Measurements from ENCODE around the gene SHROOM4.
A peak's percentile ranks its signal among the peaks of the same experiment; 100 is the strongest.

Gene SHROOM4

GRCh38 chrX:50698944-50699343 is 115.0 kb downstream of the SHROOM4 start:
- Histone ChIP-seq H3K4me3 (ENCODE audit: insufficient read depth, low read depth, low read length, poor library complexity, severe bottlenecking) (no peak overlapping the region), H3K27me3 (replicated peaks; ENCODE audit: control insufficient read depth, insufficient read depth, low read length, poor library complexity, severe bottlenecking) (no peaks in the 10 kb centered on the region), H3K27ac (ENCODE audit: insufficient read depth, low read length, poor library complexity, severe bottlenecking) (no peak overlapping the region), H3K36me3 (ENCODE audit: control insufficient read depth, insufficient read depth, low read length) (no peaks in the 10 kb centered on the region), H3K4me1 (ENCODE audit: control insufficient read depth, insufficient read depth, low read length, poor library complexity, severe bottlenecking) (no peaks in the 10 kb centered on the region), H3K9me3 (ENCODE audit: control insufficient read depth, low read length) (no peaks in the 10 kb centered on the region)
- no peak for DNase-seq

- Histone ChIP-seq H3K36me3 (ENCODE audit: control insufficient read depth, insufficient read depth, low read length) (no peaks in the 10 kb centered on the region), H3K4me3 (ENCODE audit: insufficient read depth, low read depth, low read length, poor library complexity, severe bottlenecking) (no peak overlapping the region), H3K27me3 (replicated peaks; ENCODE audit: control insufficient read depth, insufficient read depth, low read length, poor library complexity, severe bottlenecking) (no peaks in the 10 kb centered on the region), H3K9me3 (ENCODE audit: control insufficient read depth, low read length) (no peaks in the 10 kb centered on the region), H3K27ac (ENCODE audit: insufficient read depth, low read length, poor library complexity, severe bottlenecking) (no peak overlapping the region), H3K4me1 (ENCODE audit: control insufficient read depth, insufficient read depth, low read length, poor library complexity, severe bottlenecking) (no peaks in the 10 kb centered on the region)
- no peak for DNase-seq
These were observed 116.3 kb downstream of the SHROOM4 start for GRCh38 chrX:50697691-50698090.

GRCh38 chrX:50691820-50692219 is 122.2 kb downstream of the SHROOM4 start:
- DNase-seq: peak in 1 of 3 donors; percentile 1
- Histone ChIP-seq H3K9me3 (ENCODE audit: control insufficient read depth, low read length) (no peaks in the 10 kb centered on the region), H3K4me3 (ENCODE audit: insufficient read depth, low read depth, low read length, poor library complexity, severe bottlenecking) (no peak overlapping the region), H3K27ac (ENCODE audit: insufficient read depth, low read length, poor library complexity, severe bottlenecking) (no peak overlapping the region), H3K27me3 (replicated peaks; ENCODE audit: control insufficient read depth, insufficient read depth, low read length, poor library complexity, severe bottlenecking) (no peaks in the 10 kb centered on the region), H3K4me1 (ENCODE audit: control insufficient read depth, insufficient read depth, low read length, poor library complexity, severe bottlenecking) (no peaks in the 10 kb centered on the region), H3K36me3 (ENCODE audit: control insufficient read depth, insufficient read depth, low read length) (no peaks in the 10 kb centered on the region)

GRCh38 chrX:50684871-50685270 is 129.1 kb downstream of the SHROOM4 start:
- Histone ChIP-seq H3K4me3 (ENCODE audit: insufficient read depth, low read depth, low read length, poor library complexity, severe bottlenecking) (no peak overlapping the region), H3K9me3 (ENCODE audit: control insufficient read depth, low read length) (no peaks in the 10 kb centered on the region), H3K36me3 (ENCODE audit: control insufficient read depth, insufficient read depth, low read length) (no peaks in the 10 kb centered on the region), H3K4me1 (ENCODE audit: control insufficient read depth, insufficient read depth, low read length, poor library complexity, severe bottlenecking) (no peaks in the 10 kb centered on the region), H3K27me3 (replicated peaks; ENCODE audit: control insufficient read depth, insufficient read depth, low read length, poor library complexity, severe bottlenecking) (no peaks in the 10 kb centered on the region), H3K27ac (ENCODE audit: insufficient read depth, low read length, poor library complexity, severe bottlenecking) (no peak overlapping the region)
- DNase-seq: no peak

- DNase-seq: no peak
- no peak overlapping the region for H3K27ac ChIP-seq (ENCODE audit: insufficient read depth, low read length, poor library complexity, severe bottlenecking)
- H3K4me3 ChIP-seq (ENCODE audit: insufficient read depth, low read depth, low read length, poor library complexity, severe bottlenecking): no peak overlapping the region
- H3K36me3 ChIP-seq (ENCODE audit: control insufficient read depth, insufficient read depth, low read length): no peaks in the 10 kb centered on the region
- no peaks in the 10 kb centered on the region for H3K9me3 ChIP-seq (ENCODE audit: control insufficient read depth, low read length)
- no peaks in the 10 kb centered on the region for H3K27me3 ChIP-seq (replicated peaks; ENCODE audit: control insufficient read depth, insufficient read depth, low read length, poor library complexity, severe bottlenecking)
- H3K4me1 ChIP-seq (ENCODE audit: control insufficient read depth, insufficient read depth, low read length, poor library complexity, severe bottlenecking): no peaks in the 10 kb centered on the region
These were observed 133.0 kb downstream of the SHROOM4 start for GRCh38 chrX:50680990-50681389.

GRCh38 chrX:50677789-50678188 is 136.2 kb downstream of the SHROOM4 start:
- Histone ChIP-seq H3K36me3 (ENCODE audit: control insufficient read depth, insufficient read depth, low read length) (no peaks in the 10 kb centered on the region), H3K4me1 (ENCODE audit: control insufficient read depth, insufficient read depth, low read length, poor library complexity, severe bottlenecking) (no peaks in the 10 kb centered on the region), H3K9me3 (ENCODE audit: control insufficient read depth, low read length) (no peaks in the 10 kb centered on the region), H3K27ac (ENCODE audit: insufficient read depth, low read length, poor library complexity, severe bottlenecking) (no peak overlapping the region), H3K27me3 (replicated peaks; ENCODE audit: control insufficient read depth, insufficient read depth, low read length, poor library complexity, severe bottlenecking) (no peaks in the 10 kb centered on the region), H3K4me3 (ENCODE audit: insufficient read depth, low read depth, low read length, poor library complexity, severe bottlenecking) (no peak overlapping the region)
- DNase-seq: no peak

- Histone ChIP-seq H3K36me3 (ENCODE audit: control insufficient read depth, insufficient read depth, low read length) (no peaks in the 10 kb centered on the region), H3K4me1 (ENCODE audit: control insufficient read depth, insufficient read depth, low read length, poor library complexity, severe bottlenecking) (no peaks in the 10 kb centered on the region), H3K9me3 (ENCODE audit: control insufficient read depth, low read length) (no peaks in the 10 kb centered on the region), H3K27ac (ENCODE audit: insufficient read depth, low read length, poor library complexity, severe bottlenecking) (no peak overlapping the region), H3K27me3 (replicated peaks; ENCODE audit: control insufficient read depth, insufficient read depth, low read length, poor library complexity, severe bottlenecking) (no peaks in the 10 kb centered on the region), H3K4me3 (ENCODE audit: insufficient read depth, low read depth, low read length, poor library complexity, severe bottlenecking) (no peak overlapping the region)
- DNase-seq: no peak
These were observed 142.3 kb downstream of the SHROOM4 start for GRCh38 chrX:50671661-50672060.

GRCh38 chrX:50668860-50669259 is 145.1 kb downstream of the SHROOM4 start:
- H3K27ac ChIP-seq (ENCODE audit: insufficient read depth, low read length, poor library complexity, severe bottlenecking): no peak overlapping the region
- H3K4me1 ChIP-seq (ENCODE audit: control insufficient read depth, insufficient read depth, low read length, poor library complexity, severe bottlenecking): no peaks in the 10 kb centered on the region
- H3K4me3 ChIP-seq (ENCODE audit: insufficient read depth, low read depth, low read length, poor library complexity, severe bottlenecking): no peak overlapping the region
- H3K36me3 ChIP-seq (ENCODE audit: control insufficient read depth, insufficient read depth, low read length): no peaks in the 10 kb centered on the region
- no peaks in the 10 kb centered on the region for H3K9me3 ChIP-seq (ENCODE audit: control insufficient read depth, low read length)
- no peaks in the 10 kb centered on the region for H3K27me3 ChIP-seq (replicated peaks; ENCODE audit: control insufficient read depth, insufficient read depth, low read length, poor library complexity, severe bottlenecking)
- DNase-seq: no peak

GRCh38 chrX:50648156-50648555 is 165.8 kb downstream of the SHROOM4 start:
- Histone ChIP-seq H3K27ac (ENCODE audit: insufficient read depth, low read length, poor library complexity, severe bottlenecking) (no peak overlapping the region), H3K4me3 (ENCODE audit: insufficient read depth, low read depth, low read length, poor library complexity, severe bottlenecking) (no peak overlapping the region), H3K27me3 (replicated peaks; ENCODE audit: control insufficient read depth, insufficient read depth, low read length, poor library complexity, severe bottlenecking) (no peaks in the 10 kb centered on the region), H3K4me1 (ENCODE audit: control insufficient read depth, insufficient read depth, low read length, poor library complexity, severe bottlenecking) (no peaks in the 10 kb centered on the region), H3K9me3 (ENCODE audit: control insufficient read depth, low read length) (no peaks in the 10 kb centered on the region), H3K36me3 (ENCODE audit: control insufficient read depth, insufficient read depth, low read length) (no peaks in the 10 kb centered on the region)
- no peak for DNase-seq

GRCh38 chrX:50644496-50644895 is 169.5 kb downstream of the SHROOM4 start:
- DNase-seq: no peak
- Histone ChIP-seq H3K4me1 (ENCODE audit: control insufficient read depth, insufficient read depth, low read length, poor library complexity, severe bottlenecking) (no peaks in the 10 kb centered on the region), H3K36me3 (ENCODE audit: control insufficient read depth, insufficient read depth, low read length) (no peaks in the 10 kb centered on the region), H3K4me3 (ENCODE audit: insufficient read depth, low read depth, low read length, poor library complexity, severe bottlenecking) (no peak overlapping the region), H3K27me3 (replicated peaks; ENCODE audit: control insufficient read depth, insufficient read depth, low read length, poor library complexity, severe bottlenecking) (no peaks in the 10 kb centered on the region), H3K9me3 (ENCODE audit: control insufficient read depth, low read length) (no peaks in the 10 kb centered on the region), H3K27ac (ENCODE audit: insufficient read depth, low read length, poor library complexity, severe bottlenecking) (no peak overlapping the region)
